GM21381 (cell line): ENCODE data around the gene FLOT1.
"Not testable (repeated sequence)": the region's sequence is repeated elsewhere in the genome, so short reads cannot be mapped to it uniquely, and the experiment has no call there.

Experiments
- ATAC-seq: cut with Tn5 transposase; IDR thresholded peaks from one replicate; pipeline ENCODE4 v1.9.1; 2021; ENCODE audit warnings: mild to moderate bottlenecking, moderate library complexity; ENCODE audit not compliant: unreplicated experiment

Gene FLOT1

DNA sequence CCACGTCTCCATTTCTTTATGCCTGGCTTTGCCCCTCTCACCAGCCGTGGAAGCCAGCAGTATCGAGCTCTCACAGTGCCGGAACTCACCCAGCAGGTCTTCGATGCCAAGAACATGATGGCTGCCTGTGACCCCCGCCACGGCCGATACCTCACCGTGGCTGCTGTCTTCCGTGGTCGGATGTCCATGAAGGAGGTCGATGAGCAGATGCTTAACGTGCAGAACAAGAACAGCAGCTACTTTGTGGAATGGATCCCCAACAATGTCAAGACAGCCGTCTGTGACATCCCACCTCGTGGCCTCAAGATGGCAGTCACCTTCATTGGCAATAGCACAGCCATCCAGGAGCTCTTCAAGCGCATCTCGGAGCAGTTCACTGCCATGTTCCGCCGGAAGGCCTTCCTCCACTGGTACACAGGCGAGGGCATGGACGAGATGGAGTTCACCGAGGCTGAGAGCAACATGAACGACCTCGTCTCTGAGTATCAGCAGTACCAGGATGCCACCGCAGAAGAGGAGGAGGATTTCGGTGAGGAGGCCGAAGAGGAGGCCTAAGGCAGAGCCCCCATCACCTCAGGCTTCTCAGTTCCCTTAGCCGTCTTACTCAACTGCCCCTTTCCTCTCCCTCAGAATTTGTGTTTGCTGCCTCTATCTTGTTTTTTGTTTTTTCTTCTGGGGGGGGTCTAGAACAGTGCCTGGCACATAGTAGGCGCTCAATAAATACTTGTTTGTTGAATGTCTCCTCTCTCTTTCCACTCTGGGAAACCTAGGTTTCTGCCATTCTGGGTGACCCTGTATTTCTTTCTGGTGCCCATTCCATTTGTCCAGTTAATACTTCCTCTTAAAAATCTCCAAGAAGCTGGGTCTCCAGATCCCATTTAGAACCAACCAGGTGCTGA, 18.4 kb downstream of the FLOT1 start:
- ATAC-seq, result not testable (repeated sequence)

DNA sequence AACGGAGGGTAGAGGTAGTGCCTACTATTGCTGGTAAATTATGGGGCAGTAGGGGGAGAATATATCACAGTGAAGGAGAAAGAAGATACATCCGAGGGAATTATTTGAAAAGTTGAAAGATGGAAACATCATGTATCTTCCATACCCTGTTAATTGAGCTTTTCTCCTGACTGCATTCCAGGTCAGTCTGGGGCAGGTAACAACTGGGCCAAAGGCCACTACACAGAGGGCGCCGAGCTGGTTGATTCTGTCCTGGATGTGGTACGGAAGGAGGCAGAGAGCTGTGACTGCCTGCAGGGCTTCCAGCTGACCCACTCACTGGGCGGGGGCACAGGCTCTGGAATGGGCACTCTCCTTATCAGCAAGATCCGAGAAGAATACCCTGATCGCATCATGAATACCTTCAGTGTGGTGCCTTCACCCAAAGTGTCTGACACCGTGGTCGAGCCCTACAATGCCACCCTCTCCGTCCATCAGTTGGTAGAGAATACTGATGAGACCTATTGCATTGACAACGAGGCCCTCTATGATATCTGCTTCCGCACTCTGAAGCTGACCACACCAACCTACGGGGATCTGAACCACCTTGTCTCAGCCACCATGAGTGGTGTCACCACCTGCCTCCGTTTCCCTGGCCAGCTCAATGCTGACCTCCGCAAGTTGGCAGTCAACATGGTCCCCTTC, 19.2 kb downstream of the FLOT1 start:
- not testable (repeated sequence) for ATAC-seq

DNA sequence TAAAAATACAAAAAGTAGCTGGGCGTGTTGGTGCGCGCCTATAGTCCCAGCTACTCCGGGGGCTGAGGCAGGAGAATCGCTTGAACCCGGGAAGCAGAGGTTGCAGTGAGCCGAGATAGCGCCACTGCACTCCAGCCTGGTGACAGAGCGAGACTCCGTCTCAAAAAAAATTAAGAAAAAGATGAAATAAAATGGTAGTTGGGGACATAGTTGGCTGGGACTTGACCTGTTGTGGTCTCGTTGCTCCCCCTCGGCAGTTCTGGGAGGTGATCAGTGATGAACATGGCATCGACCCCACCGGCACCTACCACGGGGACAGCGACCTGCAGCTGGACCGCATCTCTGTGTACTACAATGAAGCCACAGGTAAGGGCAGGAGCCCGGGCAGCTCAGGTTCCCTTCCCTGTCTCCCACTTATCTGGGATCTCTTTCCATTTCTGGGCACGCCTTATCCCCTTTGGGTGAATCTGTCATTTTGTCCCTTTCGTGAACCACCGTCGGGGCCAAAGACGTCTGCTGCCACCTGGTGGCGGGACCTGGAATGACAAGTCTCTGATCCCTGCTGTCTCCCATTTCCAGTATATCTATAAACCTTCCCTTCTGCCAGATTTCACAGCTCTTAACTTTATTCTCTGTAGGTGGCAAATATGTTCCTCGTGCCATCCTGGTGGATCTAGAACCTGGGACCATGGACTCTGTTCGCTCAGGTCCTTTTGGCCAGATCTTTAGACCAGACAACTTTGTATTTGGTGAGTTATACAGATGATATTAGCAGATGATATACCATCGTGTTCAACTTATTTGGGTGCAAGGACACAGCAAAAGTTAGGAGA, 20.0 kb downstream of the FLOT1 start:
- no peak for ATAC-seq

DNA sequence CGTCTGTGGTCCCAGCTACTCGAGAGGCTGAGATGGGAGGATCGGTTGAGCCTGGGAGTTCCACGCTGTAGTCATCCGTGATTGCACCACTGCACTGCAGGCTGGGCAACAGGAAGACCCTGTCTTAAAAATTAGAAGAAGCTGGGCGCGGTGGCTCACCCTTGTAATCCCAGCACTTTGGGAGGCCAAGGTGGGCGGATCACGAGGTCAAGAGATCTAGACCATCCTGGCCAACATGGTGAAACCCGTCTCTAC, 20.5 kb downstream of the FLOT1 start:
- not testable (repeated sequence) for ATAC-seq

DNA sequence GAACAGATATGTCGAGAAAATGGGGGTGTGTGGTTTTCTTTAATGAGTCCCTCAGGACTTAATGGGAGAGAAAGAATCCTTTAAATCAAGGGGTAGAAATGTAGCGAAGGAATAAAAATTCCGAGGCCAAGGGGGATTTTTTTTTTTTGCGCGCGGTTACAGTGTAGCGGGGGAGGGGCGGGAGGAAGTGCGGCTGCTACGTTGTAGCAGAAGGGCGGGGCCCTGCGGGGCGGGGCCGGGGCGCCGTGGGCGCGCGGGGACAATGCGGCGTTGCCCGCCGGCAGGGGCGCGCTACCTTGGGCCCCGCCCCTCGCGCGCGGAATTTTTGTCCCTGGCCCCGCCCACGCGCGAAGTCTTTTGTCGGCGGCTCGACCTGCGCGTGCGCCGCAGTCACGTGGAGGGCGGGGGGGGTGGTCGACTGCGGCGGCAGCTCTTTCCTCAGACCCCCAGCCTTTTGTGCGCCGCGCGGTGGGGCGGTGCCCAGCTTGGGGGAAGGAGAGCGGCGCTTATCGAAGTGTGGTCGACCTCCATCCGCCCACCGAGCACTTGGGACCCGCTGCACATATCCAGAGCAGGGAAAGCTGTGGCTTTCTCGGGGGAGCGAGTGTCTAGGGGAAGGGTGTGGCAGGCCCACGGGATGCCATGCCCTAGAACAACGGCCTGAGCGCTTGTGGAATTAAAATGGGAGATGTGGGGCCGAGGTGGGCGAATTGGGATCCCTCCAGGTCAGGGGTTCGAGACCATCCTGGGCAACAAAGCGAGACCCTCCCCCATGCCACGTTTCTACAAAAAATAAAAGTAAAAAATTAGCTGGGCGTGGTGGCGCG, 21.1 kb downstream of the FLOT1 start:
- peak; percentile 33 for ATAC-seq

DNA sequence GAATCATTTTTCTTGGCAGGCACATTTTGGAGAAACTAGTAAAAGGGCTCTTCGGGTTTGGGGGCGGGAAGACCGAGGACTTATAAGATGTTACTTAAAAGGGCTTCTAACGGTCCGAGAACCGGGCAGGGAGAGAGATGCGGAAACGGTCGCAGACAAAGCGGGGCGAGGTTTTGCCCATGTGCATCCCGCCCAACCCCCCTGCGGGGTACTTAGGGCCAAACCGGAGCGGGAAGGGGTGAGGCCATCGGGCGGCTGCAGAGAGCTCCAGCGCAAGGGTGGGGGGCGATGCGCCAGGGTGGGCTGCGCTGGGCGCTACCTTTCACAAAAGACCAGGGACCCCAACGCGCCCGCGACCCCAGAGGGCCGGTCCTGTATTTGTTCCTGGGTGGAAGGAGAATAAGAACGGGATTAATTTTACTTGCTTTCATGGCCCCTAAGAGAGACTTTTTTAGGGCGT, 21.7 kb downstream of the FLOT1 start:
- ATAC-seq, result no peak

DNA sequence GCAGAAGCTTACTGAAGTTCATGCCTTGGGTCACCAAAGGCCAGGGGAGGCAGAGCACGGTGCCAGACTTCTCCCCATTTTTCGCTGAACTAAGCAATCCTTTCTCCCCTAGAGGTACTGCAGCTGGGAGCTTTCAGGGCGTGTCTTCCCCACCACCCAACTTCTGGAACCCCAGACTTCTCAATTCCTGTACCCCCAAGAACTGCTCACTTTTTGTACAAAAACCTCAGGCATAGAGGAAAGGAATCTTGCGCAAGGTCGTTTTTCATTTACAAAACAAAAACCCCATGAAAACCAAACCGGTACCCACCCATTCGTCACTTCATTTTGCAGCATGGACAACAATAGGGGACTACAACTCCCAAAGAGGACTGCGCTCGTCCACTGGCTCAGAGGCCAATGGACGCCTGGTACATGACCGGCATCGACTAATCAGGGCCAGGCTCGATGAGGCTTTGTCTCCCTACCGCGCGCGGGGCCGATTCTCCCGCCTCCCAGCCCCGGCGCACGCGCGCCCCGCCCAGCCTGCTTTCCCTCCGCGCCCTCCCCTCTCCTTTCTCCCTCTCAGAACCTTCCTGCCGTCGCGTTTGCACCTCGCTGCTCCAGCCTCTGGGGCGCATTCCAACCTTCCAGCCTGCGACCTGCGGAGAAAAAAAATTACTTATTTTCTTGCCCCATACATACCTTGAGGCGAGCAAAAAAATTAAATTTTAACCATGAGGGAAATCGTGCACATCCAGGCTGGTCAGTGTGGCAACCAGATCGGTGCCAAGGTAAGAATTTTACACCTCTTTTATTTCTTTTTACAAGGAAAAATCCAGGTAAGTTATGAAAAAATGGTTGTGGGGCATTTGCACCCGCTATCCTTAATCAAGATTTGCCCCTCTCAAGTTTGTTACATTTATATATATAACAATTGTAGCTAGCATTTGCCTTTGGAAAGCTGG, 22.4 kb downstream of the FLOT1 start, which contains the start of gene TUBB:
Gene TUBB (plus strand): TSS at position 562 of the 947 bp plus-strand sequence. CDS start 155 bp downstream, at position 717.
- ATAC-seq, result peak; percentile 43

DNA sequence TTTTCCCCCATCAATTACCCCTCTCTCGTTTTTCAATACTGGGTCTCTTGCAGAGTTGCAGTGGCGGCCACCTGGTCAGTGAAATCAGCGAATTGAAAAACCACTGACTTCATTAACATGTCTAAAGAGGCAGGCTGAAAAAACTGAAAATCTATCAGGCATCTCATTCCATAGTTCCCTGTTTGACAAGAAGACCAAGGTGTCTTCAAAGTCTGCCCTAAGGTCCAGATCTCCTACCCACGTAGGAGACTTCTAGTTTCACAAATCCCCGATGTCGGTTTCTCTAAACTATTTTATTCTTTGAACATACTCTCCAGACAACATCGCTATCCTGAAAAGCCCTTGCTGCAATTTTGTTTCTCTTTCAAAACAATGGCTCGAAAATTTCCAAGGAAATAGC, 23.1 kb downstream of the FLOT1 start:
- no peak for ATAC-seq

DNA sequence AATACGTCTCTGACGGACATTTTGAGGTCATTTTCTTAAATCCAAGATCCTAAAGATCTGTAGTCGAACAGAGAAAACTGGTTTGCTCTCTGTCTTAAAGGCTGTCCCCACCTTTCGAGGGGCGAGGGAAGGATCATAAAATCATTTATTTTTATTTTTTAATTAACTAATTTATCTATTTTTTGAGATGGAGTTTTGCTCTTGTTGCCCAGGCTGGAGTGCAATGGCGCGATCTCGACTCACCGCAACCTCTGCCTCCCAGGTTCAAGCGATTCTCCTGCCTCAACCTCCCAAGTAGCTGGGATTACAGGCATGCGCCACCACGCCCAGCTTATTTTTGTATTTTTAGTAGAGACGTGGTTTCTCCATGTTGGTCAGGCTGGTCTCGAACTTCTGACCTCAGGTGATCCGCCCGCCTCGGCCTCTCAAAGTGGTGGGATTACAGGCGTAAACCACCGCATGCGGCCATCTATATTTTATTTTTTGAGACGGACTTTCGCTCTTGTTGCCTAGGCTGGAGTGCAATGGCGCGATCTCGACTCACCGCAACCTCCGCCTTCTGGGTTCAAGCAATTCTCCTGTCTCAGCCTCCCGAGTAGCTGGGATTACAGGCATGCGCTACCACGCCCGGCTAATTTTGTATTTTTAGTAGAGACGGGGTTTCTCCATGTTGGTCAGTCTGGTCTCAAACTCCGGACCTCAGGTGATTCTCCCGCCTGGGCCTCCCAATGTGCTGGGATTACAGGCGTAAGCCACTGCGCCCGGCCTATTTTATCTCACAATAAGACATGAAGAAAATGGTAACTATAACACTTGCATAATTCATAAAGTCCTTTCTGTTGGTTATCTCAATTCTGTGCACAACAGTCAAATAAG, 24.4 kb downstream of the FLOT1 start:
- ATAC-seq, result not testable (repeated sequence)

DNA sequence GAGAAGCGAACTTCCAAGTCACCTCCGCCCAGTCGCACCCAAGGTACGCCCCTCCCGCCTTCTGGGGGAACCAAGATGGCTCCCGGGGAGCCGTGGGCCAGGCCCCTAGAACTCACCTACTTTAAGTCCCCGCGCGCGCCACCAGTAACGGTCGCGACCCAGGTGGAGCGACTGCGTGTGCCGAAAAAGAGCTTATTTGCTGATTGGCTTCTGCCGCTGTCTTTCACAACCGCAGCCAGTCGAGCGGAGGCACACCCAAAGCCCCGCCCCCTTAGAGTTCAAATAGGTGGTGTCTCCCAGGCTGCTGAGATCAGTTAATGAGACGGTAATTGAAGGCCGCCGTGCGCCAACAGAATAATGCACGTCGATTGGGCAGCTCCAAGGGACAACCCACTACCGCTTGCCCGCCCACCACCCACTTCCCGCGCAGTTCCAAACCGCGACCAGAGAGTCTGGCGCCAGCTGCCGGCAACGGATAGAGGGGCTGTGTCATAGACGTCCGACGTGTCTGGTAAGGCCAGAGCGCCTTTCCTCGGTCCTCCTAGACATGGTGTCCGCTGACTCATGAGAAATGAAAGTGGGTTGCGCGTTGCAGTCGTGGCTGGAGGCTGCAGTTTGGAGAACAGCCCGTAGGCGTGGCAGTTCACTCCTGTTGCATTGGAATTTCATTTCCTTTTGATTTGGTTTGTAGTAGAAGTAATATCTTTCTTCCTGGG, 25.2 kb downstream of the FLOT1 start, which contains the start of gene MDC1:
Gene MDC1 (minus strand): TSS at position 153 of the 716 bp plus-strand sequence. CDS start 2,106 bp downstream, outside the sequence.
- ATAC-seq, result peak; percentile 58

DNA sequence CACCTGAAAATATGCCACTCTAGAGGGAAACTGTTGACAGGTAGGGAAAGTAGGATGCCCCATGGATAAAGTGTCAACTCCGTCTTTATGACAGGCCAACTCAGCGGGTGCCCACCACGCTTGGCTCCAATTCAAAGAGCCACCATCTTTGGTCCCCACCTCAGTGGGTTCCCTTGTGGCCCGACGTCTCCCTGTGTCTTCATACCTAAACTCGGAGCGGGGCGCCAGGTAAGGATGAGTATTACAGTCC, 25.7 kb downstream of the FLOT1 start:
- ATAC-seq, result no peak

DNA sequence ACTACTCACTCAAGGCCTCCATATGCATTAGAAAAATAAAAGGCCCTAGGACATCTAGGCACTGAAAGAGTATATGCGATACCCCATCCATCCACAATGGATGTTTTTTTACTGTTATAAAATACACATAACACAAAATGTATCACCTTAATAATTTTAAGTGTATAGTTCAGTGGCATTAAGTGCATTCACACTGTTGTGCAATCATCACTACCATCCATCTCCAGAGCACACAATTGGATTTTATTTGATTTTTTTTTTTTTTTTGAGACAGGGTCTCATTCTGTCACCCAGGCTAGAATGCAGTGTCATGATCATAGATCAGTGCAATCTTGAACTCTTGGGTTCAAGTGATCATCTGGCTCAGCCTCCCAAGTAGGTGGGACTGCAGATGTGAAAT, 28.2 kb downstream of the FLOT1 start:
- no peak for ATAC-seq

DNA sequence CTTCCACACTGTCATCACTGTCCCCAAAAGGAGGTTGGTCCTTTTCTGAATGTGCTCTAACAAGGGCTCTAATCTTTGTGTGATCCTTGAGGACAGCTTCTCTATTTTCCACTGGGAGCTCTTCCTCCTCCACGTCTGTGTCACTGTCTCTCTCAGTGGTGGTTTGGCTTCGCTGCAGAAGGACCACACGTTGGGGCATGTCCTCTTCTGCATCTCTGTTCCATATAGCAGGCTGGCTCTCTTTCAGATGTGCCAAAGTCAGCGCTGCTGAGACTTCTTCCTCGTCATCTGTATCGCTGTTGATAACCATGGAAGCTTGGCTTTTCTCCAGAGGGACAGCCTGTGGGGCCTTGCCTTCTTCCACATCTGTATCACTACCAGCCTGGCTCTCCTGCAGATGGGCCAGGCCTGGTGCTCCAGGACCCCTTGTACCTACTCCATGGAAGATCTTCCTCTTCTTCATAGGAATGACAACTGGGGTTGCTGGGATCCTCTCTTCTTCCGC, 30.0 kb downstream of the FLOT1 start:
- ATAC-seq, result no peak

DNA sequence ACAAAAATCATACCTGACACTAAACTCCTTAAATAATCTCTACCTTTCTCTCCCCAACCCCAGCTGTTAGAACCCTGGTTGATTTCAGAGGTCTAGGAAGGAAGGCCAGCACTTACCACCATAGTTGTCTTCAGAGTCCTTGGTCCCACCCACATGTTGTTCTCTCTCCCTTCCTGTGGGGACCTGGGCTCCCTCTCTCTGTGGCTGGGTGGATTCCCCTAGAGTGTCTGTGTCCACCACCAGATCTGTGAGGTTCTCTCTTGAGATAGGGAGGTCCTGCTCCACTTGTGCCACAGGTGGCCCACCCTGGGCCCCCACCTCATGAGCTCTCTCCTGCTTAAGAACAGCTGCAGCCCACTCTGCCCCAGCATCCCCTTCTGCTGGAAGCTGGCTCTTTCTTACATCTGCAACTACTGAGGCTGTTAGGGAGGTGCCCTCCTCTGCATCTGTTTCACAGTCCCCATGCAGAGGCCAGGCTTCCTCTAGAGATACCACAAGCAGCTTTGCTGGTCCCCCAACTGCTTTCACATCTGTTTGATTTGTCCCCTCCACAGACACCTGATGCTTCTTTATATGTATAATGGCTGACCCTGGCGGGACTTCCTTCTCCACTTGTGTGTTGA, 30.6 kb downstream of the FLOT1 start:
- no peak for ATAC-seq

DNA sequence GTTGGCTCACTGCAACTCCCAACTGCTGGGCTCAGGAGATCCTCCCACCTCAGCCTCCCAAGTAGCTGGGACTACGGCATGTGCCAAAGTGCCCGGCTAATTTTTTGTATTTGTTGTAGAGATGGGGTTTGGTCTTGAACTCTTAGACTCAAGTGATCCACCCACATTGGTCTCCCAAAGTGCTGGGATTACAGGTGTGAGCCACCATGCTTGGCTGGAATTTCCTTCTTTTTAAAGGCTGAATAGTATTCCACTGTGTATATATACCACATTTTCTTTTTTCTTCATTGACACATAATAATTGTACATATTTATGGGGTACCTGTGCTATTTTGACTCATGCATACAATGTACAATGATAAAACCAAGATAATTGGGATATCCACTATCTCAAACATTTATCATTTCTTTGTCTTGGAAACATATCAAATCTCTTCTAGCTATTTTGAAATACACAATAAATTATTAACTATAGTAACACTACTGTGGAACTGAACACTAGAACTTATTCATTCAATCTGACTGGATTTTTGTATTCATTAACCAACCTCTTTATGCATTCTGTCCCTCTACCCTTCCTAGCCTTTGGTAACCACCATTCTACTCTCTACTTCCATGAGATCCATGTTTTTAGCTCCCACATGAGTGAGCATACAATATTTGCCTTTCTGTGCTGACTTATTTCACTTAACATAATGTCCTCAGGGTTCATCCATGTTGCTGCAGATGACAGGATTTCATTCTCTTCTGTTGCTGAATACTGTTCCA, 33.2 kb downstream of the FLOT1 start:
- ATAC-seq, result no peak

DNA sequence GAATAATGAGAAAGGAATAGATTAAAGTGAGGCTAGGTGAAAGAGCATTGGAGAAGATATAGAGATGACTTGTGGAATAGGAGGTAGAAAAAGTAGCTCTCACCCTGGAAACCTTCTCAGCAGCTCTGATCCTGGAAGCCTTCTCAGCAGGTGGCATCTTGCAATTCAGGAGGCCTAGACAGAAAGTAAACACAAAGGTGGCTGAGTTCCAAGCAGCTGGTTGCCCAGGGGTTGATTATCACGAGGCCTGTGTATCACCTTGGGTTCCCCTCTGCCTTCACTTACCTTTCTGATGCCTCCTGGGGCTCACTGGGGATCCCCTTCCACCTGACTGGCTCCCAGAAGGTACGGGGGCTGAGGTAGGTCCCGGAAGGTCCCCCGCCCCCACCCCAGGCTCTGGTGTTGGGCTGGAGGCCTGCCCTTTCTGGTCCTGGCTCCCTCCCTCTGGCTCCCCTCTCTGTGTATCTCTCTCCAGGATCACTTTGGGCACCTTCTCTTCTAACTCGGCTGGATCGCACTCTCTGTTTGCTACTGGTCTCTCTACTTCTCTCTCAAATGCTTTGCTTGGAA, 35.1 kb downstream of the FLOT1 start:
- ATAC-seq, result no peak
